ENCODE results near the gene PTCH1.

The PTCH1 gene

DNA sequence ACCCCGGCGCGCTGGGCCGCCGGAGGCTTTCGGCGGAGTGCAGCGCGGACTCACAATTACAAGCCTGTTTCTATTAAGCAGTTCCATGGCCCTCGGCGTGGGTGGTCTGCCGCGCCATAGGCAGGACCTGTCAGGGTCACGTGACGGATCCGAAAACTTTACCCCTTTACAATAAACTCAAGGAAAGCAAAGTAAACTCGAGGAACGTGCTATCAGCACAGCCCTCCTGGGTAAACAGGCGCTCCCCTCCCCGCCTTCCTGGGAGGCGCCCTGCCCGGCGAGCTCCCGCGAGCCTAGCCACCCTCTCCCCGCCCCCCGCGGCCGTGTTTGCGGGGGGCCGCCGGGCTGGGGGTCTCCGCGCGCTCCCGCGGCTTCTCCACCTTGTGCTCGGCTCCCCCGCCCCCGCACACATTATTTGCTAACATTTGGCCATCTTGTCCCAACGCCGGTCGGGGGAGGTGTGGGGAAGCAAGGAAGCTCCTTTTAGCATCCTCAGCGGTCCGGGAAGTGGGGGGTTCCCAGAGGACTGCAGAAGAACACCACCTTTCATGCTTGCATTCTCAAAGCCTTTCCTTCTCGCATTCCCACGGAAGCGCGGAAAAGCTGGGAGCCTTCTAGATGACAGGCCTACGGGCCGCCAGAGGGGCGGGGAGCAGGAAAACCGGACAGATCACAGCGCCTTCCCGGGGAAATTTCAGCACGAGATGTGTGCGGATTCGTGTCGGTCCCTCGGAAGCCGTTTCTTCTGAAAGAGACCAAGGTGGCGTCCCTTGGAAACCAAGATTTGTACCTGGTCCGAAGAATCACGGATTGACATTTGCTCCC lies at the start of gene PTCH1:
TSS of gene PTCH1 (minus strand) at position 238 of the 825 bp plus-strand sequence.
- peak; percentile 26 for DNase-seq (ENCODE audit: low read depth)

DNA sequence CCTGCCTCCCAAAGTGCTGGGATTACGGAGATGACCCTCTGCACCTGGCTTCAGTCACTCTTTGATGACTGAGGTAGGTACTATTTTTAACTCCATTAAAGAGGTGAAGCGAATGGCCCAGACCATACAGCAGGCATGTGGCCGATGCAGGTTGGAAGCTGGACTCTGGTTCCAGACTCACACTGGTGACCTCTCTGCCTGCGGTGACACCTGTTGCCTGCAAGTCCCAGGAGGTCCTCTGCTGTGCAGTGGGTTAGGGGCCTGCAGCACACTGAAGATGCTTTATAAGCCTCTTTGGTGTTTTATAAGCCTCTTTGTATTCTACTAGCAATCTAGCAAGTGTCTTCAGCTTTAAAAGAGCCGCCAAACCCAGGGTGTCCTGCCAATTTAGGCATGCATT lies 49.2 kb upstream of the PTCH1 start:
- no peak for DNase-seq (ENCODE audit: low read depth)

DNA sequence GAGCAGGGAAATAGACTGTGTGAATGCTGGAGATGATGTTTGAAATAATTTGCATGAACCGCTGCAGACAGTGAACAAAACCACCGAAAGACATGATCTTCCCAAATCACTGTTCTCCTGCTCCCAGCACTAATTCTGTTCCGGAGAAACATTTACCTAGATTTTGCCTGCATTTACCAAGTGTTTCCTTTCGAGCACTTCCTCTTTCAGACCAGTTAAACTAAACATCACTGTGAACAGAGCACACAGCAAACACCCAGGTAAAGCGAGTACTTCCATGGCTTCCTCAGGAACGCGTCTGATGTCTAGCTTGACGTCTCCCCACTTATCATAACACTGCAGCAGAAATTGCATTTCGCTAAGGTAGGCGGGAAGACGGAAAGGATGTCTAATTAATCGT lies 45.1 kb upstream of the PTCH1 start:
- no peak for DNase-seq (ENCODE audit: low read depth)

DNA sequence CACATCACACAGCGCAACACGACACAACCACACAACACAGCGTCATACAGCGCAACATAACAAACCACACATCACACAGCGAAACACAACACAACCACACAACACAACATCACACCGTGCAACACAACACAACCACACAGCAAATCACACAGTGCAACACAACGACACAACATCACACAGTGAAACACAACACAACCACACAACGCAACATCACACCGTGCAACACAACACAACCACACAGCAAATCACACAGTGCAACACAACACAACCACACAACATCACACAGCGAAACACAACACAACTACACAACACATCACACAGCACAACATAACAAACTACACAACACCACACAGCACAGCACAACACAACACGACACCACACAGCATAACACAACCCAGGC lies 40.4 kb upstream of the PTCH1 start:
- DNase-seq (ENCODE audit: low read depth): no peak

DNA sequence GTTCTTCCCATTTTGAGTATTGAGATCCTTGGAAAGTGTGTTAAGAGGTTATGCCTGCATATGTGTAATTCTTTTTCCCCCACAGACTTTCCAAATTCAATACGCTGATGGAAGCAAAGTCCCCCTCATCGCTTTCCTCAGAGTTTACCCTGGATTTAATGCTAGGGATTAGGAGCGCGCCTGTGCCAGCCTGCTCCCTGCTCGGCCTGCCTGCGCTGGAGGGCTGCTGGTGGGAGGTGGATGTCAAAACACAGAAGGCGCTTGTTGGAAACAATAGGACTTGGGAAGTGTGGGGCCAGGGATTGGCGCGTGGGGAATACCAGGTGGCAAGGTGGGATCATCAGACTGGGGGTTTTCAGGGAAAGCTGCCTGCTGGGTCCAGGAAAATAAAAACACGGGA lies 39.8 kb upstream of the PTCH1 start:
- DNase-seq (ENCODE audit: low read depth): no peak

DNA sequence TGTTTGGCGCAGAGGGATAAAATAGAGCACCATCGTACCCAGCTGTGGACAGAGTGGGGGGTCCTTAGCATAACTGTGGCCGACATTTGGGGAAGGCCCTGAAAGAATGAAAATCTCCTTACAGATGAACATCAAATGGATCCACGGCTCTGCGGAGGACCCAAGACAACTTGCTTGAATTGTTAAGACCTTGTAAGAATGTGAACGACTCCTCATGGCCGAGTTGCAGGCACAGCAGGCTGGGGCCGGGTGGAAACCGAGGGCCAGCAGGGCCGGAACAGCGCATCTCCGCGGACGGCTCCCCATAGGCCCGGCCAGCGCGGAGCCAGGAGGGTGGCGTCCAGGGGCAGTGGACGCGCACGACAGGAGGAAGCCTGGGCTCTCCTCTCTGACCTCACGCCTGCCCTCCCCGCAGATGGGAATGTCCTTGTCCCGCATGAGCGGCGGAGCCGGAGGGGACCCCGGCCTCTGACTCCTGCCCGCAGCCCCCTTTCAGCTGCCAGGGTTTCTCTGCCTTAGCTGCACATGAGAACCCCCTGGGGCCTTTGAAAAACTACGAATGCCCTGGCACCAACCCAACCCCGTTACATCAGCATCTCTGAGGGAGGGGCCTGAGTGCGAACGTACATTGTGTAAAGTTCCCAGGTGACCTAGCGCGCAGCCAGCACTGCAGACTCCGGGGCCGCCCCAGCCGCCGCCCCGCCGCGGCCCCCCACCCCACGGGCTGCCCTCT lies 36.2 kb upstream of the PTCH1 start:
- DNase-seq (ENCODE audit: low read depth): no peak

DNA sequence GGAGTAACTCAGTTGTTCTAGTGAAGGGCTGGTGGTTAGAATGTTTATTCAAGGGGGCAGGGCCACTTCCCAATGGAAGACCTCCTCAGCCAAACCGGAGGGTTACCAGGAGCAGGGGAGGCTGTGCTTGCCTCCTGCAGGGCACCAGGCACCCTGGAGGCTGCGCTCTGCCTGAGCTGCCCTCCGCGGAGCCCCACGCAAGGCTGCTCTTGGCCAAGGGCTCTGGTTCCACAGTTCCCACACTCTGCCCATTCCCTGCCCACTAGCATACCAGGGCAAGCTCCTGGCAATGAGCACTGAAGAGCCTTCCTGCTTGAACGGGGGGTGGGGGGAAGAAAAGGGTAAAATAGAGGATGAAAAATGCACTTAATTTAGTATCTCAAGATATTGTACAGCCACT lies 35.5 kb upstream of the PTCH1 start:
- no peak for DNase-seq (ENCODE audit: low read depth)

DNA sequence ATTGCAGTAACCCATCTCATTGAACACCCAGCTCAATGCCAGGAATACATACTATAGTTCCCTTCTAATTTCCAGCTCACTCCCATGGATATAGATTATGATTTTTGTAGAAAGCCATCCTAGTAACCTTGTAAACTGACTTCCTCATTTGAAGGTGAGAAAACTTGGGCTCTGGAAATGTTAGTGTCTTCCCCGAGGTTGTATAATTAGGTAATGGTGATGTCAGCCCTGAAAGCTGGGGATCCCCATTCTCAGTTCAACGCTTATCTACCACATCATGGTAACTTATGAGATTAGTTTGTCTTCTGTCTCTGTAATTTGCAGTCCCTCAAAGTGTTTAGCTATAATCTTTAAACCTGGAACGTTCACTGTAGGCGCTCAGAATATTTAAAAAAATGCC lies 34.6 kb upstream of the PTCH1 start:
- no peak for DNase-seq (ENCODE audit: low read depth)

DNA sequence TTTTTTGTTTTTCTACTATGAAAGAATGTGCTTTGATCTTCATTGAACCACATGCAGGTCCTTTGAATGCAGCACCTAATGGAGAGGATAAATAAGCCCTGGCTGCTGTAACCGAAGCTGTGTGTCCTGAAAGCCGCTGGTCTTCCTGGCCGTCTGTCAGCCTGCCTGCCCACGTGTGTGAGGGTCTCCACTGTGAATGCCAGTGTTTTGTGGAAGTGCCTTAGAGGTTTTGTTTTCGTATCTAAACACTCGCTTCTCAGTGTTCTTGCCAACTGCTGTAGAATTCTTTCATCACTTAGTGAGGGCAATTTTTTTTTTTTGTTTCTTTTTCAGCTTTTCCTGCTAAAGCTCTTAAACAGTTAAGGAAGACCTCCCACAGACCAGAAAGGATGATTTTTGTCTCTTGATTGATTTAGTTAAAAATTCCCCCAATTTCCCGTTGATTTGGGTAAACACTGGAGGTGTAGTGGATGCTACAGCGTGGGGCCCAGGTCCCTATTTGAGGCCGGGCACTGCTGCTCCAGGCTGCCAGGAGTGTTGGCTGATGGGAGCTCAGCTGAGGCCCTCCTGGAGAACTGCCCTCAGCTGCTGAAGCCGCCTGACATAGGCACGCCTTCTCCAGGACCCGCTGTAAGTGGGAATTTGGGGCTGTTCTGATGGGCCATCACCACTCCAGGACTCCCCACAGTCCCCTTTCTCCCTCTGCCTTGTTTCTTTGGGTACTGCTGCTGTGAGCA lies 29.2 kb upstream of the PTCH1 start:
- DNase-seq (ENCODE audit: low read depth): no peak

DNA sequence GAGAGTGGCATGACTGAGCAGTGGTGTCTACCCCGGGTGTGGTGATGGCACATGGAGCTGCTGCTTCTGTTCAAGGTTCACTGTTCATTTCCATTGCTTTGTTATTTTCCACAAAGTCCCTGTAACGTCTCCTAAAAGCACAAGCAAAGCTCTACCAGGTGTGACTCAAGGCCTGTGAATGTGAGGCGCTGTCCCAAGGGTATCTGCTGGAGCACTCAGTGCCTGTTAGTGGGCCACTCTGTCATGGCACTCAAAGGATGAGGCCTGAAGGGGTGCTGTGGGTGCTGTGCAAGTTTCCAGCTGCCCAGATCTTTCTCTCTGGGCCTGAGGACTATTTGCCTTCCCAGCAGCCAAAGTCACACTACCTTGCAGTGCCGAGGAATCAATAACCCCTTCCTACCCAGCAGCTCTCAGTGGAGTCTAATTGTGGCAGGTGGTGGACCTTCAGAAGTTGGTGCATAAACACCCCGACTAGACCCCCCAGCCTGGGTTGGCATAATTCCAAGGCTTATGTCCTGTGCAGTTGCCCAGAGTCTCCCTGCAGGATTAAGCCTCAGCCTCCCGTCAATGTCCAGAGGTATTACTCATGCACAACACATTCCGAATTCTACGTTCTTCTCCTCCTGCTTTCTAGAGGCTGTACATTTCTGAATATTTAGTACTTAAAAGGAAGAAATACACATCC lies 17.4 kb upstream of the PTCH1 start:
- no peak for DNase-seq (ENCODE audit: low read depth)

DNA sequence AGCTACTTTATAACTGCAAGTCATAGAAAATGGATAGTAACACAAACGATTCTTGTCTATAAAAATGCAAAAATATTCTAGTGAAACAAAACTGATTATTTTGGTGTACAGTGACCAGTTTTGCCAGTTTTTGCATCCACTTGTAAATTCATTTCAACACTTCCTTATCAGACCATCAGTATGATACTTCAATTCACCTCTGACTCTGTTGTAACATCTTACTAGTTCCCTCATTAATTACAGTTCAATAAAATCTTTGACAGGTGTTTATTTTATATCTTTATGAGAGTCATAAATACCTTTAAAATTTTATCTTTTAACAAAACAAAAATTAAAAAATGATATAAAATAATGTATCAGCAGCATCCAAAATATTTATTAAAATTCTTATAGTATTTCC lies 13.1 kb upstream of the PTCH1 start:
- no peak for DNase-seq (ENCODE audit: low read depth)

DNA sequence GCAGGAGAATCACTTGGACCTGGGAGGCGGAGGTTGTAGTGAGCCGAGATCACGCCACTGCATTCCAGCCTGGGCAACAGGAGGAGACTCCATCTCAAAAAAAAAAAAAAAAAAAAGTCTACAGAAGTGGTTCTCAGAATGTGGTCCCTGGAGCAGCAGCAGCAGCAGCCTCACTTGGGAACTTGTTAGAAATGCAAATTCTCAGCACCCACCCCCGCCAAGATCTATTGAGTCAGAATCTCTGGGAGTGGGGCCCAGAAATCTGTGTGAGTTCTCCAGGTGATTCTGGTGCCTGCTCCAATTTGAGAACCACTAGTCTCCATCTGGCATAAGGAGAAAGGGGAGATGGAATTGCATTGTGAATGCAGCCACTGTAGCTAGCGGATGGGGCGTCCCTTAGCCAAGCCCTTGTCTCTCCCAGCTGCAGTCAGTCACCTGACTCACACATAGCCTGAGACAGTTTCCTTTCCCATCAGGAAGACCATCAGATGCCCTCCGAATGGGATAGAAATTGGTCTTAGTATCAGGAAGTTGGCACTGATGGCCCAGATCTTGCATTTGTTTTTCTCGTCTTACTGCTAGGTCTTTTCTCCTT lies 12.2 kb upstream of the PTCH1 start:
- no peak for DNase-seq (ENCODE audit: low read depth)

DNA sequence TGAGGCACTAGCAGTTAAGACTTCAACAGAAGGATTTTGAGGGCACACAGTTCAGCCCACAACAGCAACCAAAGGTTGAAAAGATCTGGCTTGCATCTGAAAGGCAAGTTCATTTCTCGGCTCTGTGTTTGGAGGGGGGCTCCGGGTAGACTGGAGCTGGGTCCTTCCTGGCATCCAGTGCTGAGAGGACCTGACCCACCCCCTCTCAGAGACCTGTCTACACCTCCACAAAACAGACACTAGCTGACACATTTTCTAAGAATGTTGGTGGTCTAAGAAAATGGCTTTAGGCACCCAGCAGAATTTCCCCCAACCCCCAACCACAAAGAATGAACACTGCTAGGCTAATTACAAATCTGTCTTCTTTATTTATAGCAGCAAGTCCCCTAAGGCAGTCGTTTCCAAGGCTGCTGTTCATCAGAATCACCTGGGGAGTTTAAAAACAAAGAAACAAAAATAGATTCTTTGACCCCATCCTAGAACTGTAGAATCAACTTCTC lies 6.2 kb upstream of the PTCH1 start:
- DNase-seq (ENCODE audit: low read depth): no peak

DNA sequence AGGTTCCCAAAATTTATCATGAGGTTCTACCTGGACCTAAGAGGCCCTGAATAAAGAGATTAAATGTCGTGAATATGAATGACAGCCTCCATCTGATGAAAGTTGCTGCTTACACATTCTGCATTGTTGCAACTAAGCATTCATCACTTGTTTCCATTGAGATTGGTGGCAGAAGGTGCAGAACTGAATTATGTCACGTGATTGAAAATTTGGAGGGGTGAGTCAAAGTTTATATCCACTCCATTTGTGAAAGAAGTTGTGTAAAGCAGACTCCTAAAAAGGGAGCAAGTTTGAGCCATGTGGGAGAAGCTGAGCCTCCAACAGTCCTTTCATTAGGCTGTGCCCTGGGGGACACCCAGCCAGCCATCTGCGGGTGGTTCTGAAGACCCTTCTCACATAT lies 4.9 kb upstream of the PTCH1 start:
- DNase-seq (ENCODE audit: low read depth): no peak

DNA sequence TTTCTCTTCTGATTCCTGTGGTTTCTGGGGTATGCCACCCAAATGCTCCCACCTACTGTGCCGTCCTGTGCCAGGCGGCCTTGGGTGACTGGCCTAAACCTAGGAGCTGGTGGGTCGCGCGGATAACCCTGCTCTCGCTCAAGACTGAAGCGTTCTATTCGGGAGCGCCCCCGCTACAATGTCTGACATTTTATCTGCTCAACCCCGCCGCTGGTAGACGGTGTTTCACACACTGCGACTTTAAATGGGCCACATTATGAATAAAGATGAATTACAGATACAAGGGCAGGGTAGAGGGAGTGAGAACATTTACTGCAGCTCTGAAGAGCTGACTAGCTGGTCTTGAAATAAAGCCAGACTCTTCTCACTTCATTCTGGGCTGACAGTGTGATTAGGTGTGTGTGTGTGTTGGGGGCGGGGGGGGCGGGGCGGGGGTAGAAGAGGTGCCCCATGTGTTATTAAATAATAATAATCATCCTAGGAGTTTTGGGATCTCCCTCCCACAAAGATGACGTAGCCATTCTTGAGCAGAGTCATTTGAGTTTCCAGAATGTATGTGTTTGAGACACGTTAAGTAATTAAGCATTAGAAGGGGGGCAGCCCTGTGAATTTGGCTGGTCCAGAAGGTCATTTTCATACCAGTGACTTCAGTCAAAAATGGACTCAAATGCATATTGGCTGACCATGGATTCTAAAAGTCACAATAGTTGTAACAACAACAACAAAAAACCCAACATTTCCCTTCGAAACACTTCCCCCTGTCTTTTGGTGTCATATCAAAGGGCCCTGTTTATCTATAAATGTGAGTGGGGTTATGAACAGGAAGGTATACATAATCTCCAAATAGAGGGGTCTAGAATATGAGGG lies 1.0 kb upstream of the PTCH1 start:
- DNase-seq (ENCODE audit: low read depth): no peak

DNA sequence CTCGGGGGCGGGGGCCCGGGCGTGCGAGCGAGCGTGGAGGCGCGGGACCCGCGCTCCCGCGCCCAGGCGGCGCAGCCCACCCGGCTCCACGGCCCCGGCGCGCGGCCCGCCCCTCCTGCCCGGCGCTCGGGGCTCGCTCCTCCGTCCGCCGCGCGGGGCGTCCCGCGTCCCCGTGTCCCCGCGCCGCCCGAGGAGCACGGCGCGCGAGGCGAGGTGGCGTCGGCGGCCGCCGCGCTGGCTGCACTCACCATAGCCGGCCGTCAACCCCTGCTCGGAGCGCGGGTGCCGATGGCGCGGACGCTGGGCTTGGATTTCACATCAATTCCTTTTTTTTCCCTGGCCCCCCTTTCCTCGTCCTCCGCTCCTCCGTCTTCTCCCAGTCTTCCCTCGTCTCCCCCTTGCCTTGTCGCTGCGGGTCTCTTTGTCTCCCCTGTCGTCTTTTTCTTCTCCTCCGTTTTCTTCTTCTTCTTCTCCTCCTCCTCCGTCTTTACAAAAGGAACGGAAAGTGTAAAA lies 494 bp downstream of the PTCH1 start:
- DNase-seq (ENCODE audit: low read depth): no peak

DNA sequence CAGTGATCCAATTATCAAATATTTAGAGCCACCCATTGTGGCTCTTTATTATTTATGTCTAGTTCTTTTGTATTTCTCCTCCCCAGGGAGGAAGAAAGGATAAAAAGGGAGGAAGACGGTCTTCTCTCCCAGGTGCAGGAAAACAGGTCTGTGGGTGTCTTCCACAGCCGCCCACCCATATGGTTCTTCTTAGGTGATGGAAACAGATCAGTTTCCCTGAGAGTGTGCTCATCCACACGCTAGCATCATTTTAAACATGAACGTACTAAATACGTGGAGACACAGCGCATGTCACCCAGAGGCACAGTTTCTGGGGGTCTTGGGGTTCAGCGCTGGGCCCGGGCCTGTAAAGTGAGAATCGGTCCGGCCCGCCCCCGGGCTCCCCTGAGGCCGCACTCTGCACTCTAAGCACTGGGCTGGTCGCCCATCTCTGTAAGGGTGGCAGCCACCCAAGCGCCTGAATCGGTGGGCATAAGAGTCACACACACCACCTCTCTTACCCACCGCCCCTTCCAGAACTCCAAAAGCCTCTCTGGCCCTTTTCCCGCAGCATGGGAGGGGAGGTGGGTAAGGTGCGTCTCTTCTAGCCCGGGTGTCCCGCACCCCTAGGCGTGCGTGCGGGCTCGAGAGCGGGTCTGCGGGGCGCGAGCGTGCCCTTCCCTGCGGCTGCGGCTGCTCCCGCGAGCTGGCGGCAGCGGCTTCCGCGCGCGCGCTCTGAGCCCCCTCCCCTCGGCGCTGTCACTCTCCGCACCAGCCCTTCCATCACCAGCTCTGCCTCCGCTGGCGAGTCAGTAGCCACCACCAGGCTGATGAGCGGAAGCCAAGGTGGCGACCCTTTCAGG lies 1.3 kb downstream of the PTCH1 start:
- no peak for DNase-seq (ENCODE audit: low read depth)

DNA sequence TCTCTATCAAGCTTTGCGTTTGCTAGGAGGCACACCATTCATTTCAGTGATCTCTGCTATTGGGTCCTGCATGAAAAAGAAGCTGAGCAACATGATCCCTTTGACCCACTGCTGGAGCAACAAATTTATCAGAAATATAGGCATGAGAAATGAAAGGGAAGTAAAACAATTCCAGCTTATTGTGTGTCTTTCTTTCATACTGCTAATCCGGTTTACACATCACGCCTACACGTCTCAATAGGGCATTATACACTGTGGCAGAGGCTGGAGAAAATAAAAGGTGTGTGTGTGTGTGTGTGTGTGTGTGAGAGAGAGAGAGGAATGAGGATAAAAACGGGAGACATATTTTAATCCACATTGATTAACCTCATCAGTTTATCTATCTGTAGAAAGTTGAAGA lies 2.4 kb downstream of the PTCH1 start:
- no peak for DNase-seq (ENCODE audit: low read depth)

DNA sequence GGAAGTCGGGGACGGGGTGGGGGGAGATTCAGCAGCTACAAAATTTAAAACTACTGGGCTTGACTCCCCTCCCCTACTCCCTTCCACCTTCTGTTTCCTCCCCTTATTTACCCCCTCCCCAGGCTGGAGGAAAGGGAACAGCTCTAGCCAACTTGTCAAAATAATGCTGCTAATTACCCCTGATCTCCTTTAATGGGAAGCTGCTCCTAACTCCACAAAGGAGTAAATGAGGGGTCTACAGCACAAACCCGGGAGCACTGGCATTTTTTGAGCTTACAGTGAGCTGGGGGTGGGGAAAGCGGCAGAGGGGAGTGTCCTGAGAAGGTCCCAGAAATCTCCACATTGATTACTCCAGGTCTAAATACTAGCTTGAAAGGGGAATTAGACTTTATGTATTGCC lies 3.1 kb downstream of the PTCH1 start:
- no peak for DNase-seq (ENCODE audit: low read depth)

DNA sequence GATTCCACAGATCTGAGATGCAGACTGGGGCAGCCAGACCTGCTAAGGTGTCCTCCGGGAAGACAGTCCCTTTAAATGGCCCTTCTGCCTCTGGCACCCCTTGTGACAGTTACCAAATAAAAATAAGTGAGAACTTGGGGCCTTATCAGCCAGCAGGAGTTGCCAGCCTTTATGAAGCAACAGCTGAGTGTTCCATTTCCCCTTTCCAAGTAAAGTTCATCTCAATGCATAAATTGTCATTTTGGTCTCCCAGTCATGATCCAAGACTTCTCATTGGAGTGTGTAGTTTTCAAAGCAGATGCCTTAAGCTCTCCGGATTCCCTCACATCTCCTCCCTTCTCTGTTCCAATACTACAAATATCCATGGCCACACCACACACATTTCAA lies 4.1 kb downstream of the PTCH1 start:
- no peak for DNase-seq (ENCODE audit: low read depth)

All from activated T-cell treated with anti-CD3 and anti-CD28 coated beads for 1 hour (primary cell).